LNCAP (cell line): ENCODE measurements around the gene SORCS2.

Source experiments
- CTCF ChIP-seq: fragments of 450-650 bp; IDR thresholded peaks from 2 replicates; pipeline ENCODE4 v1.5.1; 2017; ENCODE audit warnings: mild to moderate bottlenecking

SORCS2 gene

GRCh38 chr4:7463566-7464258 lies 271.4 kb downstream of the SORCS2 start:
- no peak for TF ChIP-seq CTCF

GRCh38 chr4:7464259-7464655 lies 271.9 kb downstream of the SORCS2 start:
- no peak for TF ChIP-seq CTCF

- no peak for TF ChIP-seq CTCF
Observed at GRCh38 chr4:7465017-7465416, 272.7 kb downstream of the SORCS2 start.

GRCh38 chr4:7466215-7466614 lies 273.9 kb downstream of the SORCS2 start:
- TF ChIP-seq CTCF, result no peak

- no peak for TF ChIP-seq CTCF
Observed at GRCh38 chr4:7466904-7467303, 274.6 kb downstream of the SORCS2 start.

- TF ChIP-seq CTCF, result no peak
Observed at GRCh38 chr4:7467471-7467870, 275.1 kb downstream of the SORCS2 start.

- TF ChIP-seq CTCF, result no peak
Observed at GRCh38 chr4:7469023-7469422, 276.7 kb downstream of the SORCS2 start.

GRCh38 chr4:7470111-7470510 lies 277.8 kb downstream of the SORCS2 start:
- no peak for TF ChIP-seq CTCF
